HG03354 (cell line): ENCODE measurements around the gene NAB1.

Experiments used
- ATAC-seq: cut with Tn5 transposase; IDR thresholded peaks from one replicate; pipeline ENCODE4 v1.9.1; 2021; ENCODE audit warnings: mild to moderate bottlenecking; ENCODE audit not compliant: unreplicated experiment, poor library complexity, severe bottlenecking

Gene NAB1

DNA sequence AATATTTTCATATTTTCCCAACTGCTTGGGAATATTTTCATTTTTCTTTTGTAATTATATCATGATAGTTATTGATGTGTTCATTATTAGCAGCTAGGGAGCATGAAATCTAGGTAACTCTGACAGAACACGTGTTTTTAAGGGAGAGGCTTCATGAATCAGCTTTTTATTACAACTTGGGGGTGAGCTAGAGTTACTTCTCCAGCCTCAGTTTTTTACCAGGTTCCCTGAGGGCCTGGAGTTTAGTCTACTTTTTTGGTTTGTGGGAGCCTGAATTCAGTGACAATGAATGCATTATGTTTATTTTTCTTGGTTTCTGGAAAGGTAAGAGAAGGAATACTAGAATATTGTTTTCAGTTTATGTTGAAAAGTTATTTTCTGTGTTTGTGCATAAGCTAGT, 18.0 kb downstream of the NAB1 start:
- no peak for ATAC-seq

DNA sequence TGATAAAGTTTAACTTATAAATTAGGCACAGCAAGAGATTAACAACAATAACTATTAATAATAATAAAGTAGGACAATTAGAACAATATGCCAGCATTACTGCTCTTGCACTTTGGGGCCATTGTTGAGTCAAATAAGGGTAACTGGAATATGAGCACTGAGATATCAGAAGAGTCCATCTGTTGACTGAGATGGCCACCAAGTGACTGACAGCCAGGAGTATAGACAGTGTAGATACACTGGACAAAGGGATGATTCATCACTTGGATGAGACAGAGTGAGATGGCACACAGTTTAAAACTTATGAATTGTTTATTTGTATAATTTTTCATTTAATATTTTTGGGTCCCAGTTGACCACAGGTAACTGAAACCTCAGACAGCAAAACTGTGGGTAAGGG, 20.0 kb downstream of the NAB1 start:
- peak; percentile 23 for ATAC-seq

DNA sequence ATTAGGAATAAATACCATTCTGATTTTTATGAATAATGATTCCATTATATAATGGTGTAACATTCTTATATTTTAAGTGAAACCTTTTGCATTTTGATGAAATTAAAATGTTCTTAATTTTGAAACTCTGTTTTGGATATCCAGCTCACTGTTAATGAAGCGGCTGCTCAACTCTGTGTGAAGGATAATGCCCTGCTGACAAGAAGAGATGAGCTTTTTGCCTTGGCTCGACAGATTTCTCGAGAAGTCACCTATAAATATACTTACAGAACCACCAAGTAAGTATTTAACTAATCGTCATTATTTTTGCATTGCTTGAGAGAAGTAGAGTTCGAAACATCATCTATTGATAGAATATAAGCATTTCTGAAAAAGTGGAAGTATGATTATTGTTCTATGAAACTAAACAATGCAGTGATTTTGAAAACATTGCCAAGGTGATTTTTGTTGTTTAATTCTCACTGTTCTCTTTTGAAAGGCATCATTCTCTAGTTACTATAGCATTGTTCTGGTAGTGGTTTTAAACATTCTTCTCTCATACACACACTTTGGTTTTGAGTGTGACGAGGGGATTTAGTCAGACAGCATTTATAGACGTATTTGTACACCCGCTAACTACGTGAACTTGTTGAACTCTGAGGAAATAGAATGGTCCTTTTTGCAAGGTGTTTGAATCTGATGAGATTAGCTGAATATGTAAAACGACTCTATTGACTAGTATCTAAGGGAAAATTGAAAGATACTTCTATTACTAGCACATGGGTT, 21.5 kb downstream of the NAB1 start:
- ATAC-seq: peak; percentile 67

DNA sequence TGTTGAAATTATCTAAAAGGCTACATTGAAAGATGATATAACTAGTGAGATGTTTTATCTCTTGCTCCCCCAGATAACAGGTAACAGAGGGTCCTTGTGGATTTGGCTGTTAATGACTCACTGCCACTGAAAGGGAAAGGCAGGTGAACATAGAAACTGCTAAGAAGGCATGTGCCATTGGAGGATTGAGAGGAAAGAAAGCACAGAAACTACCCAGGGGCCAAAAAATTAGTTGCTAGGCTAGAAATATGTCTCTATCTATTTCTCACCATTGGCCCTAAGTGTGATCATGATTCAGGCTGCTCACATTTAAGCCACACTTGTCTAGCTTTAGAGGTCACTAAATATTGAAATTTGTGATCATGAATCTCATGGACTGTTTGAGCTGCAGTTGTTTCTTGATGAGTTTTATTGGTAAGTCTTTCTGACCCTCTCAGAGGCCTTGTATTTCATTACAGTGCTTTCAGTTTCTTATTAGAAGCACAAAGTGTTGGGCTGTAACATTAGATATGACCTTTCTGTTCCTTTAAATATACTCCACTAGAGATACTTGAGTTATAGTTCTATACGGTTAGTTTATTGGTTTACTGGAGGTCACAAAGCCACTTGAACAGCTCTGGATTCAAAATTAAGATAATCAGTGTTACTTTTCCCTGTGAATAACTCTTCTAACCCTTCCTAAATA, 26.2 kb downstream of the NAB1 start:
- ATAC-seq: peak; percentile 52

DNA sequence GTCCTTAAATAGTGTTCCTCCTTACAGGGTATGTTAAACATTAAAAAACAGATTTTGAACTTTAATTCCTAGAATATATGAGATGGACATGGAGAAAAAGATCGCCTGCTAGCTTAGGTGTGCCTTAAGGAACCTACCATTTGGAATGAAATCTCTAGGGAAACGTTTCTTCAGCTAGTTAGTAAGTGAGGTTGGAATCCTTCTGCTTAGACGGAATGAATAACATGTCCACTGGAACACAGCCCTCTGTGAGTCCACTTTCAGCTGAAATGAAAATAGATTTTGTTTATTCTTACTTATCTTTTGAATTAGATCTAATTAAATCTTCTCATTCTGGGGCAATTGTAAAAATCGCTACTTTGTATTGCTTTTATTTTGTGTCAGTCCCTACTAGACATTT, 28.4 kb downstream of the NAB1 start:
- ATAC-seq: no peak

DNA sequence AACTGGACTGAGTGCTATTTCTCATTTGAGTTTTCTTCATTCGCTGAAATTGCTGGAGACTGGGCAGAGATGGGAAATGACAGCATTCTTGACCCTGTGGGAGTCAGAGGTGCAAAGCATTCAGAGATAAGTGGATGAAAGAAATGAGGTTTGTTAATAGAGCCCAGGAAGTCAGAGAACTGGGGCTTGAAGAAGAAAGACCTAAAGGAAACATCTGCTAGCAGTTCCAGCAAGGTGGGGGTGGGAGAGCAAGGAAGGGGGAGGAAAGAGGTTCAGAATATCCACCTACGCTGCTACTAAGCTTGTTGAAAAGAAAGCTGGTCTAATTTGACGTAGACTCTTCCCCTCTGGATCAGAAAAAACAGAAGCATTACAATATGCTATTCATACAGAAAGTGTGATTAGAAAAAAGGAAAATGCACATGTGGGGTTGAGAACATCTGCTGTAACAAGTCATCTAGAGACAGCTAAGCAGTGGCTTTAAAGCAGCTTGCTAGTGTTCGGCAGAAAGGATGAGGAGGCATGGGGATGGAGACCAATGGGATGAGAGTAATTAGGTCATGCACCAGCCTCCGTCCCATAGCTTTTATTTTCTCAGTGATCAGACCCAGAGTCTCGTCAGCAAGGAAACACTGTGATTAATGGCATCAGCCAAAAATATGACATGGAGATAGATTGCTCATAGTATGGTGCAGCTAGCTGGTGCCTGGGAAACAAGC, 29.7 kb downstream of the NAB1 start:
- peak; percentile 67 for ATAC-seq

DNA sequence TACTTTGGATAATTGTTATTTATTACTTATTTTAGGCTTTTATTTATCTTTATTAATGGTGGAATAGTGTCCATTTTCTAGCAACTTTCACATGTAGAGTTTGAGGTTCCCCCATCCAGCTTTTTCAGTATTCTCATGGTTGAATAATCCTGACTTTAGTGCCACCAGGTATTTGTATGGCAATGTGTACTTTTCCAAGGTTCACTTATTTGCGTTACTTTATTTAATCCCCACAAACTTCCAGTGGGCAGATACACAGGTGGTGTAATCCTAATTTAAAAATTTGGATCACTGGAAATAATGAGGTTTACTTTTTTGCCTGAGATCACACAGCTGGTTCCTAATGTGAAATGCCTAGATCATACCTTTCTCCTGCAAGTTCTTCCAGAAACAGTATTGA, 30.5 kb downstream of the NAB1 start:
- no peak for ATAC-seq

DNA sequence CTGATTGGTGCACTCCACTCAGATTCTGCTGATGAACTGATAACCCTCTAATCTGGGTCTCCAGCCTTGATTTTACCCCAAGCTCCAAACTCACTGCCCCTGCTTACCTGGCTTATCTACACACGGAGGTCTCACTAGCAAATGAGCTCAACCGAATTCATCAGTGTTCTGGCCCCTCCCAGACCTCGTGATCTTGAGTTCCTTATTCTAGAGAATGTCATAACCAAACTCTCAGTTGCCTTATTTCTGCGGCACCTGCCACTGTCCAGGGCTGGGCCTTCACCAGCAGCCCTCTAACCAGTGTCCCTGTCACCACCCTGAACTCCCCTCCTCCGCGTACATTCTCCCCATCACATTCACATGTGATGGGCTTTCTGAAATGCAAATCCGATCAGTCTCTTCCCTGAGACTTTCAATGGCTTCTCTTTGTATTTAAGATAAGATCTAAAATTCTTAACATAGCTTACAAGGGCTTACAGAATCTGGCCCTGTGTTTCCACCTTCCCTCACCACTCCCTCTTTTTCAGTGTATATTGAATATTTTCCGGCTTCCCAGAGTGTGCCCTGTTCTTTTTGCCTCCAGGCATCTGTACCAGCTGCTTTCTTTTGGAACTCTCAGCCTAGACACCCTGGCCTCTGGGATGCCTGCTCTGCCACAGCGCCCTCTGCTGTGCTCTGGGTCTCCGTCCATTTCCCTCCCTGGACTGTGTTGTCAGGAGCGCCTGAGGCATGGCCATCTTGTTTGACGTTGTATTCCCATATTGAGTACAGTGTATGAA, 31.1 kb downstream of the NAB1 start:
- peak; percentile 53 for ATAC-seq

DNA sequence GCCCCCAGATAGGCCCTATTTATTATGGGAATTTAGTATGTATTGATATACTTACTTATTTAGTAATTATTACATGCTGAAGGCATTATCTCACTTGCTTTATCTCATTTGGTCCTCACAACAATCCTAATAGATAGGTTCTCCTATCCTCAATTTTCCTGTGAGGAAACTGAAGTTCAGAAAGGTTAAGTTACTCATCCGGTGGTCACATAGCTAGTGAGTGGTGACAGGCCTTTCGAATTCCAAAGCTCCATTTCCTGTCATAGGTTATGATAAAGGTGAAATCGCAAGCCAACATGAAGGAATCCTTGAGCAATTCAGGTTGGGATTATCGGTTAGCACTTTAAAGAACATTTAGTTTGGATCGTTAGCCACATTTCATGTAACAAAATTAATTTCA, 33.3 kb downstream of the NAB1 start:
- no peak for ATAC-seq

DNA sequence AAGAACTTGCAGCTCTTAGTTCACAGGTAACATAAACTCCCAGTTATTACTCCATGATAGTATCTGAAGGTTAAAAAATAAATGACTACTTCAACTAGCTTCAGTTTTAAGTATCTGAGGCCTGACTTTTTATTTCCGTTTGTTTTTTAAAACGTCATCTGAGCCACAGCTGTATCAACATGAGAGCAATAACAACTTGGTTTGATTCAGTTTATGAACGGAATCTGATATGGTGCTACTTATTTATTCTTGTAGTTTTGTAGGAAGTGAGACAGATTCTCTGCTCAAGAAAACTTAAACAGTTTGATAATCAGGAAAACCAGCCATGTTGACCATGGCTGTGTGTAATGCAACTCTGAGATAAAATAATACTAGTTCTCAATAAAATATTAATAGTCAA, 34.9 kb downstream of the NAB1 start:
- ATAC-seq: no peak

DNA sequence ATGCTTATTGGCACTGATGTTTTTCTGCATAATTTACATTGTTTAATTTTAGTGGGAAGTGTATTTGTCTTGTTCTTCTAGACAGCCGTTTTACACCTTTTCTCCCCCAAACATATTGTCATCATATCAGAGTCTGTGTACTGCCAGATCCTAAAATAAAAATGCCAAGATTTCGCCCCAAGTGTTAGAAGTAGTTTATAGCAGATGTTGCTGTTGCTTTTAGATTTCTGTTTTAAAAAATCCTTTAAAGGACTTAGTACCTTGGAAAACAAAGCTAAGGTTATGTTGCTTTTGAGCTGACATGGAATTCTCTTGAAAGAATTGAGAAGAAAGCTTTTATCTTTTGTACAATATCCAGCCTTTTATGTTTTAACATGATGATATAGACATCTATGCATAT, 36.0 kb downstream of the NAB1 start:
- ATAC-seq: no peak

DNA sequence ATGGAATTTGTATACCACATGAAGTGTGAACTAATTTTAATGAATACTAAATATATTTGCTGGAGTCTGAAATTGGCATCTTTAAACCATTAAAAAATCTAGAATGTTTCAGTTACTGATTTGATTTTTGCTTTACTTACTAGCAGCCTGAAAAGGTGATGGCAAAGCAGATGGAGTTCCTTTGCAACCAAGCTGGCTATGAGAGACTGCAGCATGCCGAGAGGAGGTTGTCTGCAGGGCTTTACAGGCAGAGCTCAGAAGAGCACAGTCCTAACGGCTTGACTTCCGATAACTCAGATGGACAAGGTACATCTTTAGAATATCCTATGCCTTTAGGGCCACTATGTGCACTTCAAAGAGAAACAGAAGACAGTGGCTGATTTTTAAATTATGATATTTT, 36.5 kb downstream of the NAB1 start:
- ATAC-seq: no peak

DNA sequence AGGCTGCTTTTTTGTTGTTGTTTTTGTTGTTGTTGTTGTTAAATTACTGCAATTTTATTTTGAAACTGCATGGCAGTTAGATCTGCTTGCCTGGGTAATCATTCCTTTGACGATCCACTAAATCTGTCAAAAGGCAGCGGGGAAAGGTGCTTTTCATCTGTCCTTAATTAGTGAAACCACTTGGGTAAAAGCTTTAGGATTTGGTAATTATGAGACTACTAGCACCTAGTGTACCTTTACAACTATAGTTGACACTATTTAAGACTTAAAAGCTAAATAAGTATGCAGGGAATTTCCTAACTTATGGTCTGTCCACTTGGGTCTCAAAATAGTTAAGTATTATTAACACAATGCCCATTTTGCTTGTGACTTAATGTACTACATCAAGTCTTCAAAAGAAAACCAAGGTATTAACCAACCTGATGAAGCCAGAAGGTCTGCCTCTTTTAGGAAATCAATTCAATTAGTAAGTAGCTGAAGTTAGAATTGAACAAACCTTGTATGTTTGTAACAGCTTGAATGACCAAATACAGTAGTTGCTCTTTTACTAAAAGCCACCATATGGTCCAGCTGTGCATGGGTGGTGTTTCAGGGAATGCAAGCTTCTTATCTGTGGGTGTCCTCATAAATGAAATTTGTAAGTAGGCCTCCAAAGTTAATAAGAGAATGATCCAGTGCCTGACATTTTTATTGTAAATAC, 44.8 kb downstream of the NAB1 start:
- ATAC-seq: peak; percentile 61

DNA sequence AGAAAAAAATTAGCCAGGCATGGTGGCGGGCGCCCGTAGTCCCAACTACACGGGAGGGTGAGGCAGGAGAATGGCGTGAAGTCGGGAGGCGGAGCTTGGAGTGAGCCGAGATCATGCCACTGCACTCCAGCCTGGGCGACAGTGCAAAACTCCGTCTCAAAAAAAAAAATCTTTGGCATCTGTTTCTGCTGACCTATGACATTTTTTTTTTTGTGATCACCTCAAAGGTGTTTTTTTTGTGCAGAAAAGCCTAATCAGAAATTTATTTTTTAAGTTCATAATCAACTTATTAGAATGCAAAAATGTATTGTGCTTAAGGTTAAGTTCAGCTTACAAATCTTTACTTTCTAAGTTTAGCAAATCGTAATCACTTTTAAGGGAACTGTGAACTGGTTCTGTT, 45.6 kb downstream of the NAB1 start:
- ATAC-seq: no peak

DNA sequence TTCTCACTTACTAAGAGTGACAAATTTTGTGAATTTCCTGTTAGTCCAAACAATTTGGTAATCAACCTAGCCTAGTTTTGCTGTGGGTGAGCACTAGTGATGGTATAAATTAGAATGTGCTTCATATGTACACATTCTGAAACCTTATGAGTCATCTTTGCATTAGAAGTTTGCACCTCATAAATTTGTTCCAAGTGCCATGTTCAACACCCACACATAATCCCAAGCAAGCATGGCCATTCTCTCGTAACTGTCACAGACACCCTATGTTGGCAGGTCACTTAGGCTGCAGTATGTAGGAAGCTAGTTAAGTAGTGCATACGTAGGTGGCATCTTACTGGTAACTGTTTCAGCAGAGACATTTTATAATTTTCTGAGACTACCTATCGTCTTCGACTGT, 46.9 kb downstream of the NAB1 start:
- ATAC-seq: no peak

DNA sequence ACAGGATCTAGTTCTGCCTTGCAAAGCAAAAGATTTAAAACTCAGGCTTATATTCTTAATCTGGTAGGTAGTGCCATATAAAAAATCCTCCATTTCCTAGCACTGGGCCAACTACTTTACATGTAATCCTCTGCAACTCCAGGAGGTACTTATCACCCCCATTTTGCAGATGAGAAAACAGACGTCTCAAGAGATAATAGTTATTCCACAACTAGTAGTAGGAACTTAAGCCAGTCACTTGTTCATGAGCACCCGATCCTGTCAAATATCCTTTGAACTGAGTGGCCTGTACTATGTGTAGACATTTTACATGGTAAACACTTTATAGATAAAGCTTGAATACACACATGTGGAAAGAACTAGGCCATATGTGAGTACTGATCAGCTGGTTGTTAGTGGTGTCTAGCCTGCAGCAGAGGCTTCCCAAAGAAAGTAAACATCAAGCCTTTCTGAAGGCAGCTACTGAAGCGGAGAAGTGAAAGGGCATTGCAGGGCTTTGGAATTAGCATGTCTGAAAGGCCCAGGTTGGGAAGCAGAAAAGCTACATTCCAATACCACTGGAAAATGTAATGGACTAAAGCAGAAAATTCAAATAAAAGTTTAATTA, 48.0 kb downstream of the NAB1 start:
- no peak for ATAC-seq

DNA sequence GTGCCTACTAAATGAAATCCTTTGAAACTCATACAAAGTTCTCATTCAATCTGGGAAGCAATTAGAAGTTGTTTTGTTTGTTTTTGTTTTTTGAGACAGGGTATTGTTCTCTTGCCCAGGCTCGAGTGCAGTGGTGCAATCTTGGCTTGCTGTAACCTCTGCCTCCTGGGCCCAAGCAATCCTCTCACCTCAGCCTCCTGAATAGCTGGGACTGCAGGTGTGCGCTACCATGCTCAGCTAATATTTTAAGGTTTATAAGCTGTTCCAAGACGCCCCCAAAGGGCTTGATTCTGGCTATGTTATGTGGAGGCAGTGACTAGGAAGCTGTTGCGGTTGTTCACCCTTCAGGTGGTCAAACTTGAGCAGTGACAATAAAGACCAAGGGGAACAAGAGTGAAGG, 48.5 kb downstream of the NAB1 start:
- ATAC-seq: no peak

DNA sequence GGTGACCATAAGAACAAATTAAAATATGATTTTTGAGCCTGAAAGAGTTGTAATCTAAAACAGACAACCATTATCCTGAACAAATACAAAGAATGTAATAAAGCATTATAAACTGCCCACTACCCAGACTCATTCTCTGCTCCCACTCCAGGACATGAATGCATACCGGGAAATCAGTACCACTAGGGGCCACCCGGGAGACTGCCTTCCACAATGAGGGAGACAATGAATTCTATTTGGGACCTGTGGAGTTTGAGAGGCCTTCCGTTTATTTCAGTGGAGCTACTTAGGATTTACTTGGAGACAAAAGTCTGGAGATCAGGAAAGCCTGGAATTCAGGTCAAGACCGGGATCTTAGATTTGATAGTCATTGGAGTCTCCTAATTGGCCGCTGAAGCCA, 50.0 kb downstream of the NAB1 start:
- no peak for ATAC-seq

DNA sequence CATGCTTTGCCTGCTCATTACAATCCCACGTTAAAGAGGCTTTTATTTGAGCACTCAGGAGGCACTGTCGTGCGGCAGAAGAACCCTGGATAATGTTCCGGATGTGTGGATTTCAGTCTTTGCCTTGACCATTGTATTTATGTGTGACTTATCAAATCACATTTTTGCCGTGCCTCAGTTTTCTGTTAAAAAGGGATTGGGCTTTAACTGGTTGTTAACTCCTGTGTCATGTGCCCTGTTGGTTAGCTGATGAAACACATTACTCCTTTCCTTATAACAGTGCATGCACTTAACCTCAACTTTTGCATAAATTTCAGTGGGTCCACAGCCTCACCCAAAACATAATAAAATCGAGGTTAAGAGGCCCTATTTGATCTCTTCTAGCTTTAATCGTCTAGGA, 52.7 kb downstream of the NAB1 start:
- ATAC-seq: peak; percentile 77
